AG09319 (cell line): ENCODE results near the gene PPCS.
A peak's percentile ranks its signal among the peaks of the same experiment; 100 is the strongest.

Experiments
- DNase-seq: peaks from one replicate; pipeline ENCODE4 v3.0.0-alpha.2; 2010; ENCODE audit warnings: low read depth; ENCODE audit errors: extremely low read depth
- CTCF ChIP-seq: IDR thresholded peaks from 2 replicates; pipeline ENCODE4 v1.5.1; 2011; ENCODE audit warnings: low read depth, mild to moderate bottlenecking, inconsistent platforms, low read length, moderate library complexity

The PPCS gene

DNA sequence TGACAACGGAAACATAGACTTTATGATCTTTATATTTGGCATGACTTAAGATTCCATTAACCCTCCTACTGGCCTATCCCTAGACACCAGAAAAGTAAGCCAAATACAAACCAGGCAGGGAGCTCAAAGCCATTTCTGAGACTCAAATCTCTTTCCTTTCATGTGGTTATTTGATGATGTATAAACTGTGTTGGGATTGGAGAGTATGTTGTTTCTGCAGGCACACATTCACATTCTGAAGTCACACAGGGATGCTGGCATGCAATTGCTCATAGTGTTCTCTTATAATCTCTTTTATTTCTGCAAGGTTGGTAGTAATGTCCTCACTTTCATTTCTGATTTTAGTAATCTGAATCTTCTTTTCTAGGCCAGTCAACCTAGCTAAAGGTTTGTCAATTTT, 6.3 kb upstream of the PPCS start:
- no peak for DNase-seq
- TF ChIP-seq CTCF = no peak

GRCh38 chr1:42453386-42453785, 3.0 kb upstream of the PPCS start:
- DNase-seq = no peak
- TF ChIP-seq CTCF = no peak

DNA sequence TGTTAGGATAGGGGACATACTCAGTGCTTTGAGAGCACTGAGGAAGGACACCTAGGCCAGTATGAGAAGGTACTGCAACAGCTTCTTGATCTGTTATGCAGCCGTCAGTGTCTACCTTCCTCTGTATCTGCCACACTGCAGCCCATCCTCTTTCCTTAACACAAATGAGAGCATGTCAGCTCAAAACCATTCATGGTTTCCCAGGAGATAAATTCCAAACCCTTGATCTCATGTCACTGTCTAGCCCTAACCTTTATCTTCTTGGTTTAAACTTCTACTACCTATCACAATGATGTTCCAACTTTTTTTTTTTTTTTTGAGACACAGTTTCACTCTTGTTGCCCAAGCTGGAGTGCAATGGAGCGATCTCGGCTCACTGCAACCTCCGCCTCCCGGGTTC, 1.9 kb upstream of the PPCS start:
- no peak for TF ChIP-seq CTCF

GRCh38 chr1:42456754-42457089, 379 bp downstream of the PPCS start:
- DNase-seq = no peak
- no peak for TF ChIP-seq CTCF

More for the DNA sequence above, 1.9 kb upstream of the PPCS start:
- no peak for DNase-seq

- DNase-seq = no peak
- no peak for TF ChIP-seq CTCF
Observed at GRCh38 chr1:42461196-42461595, 4.9 kb downstream of the PPCS start.

- TF ChIP-seq CTCF = no peak
- DNase-seq = peak; percentile 92
Observed at GRCh38 chr1:42462828-42463763, 6.8 kb downstream of the PPCS start, which contains the start of gene CCDC30. Gene CCDC30, plus strand, starts transcription at chr1:42463286. Its CDS starts 17,266 bp downstream, at chr1:42480552.

GRCh38 chr1:42463921-42464320, 7.6 kb downstream of the PPCS start:
- TF ChIP-seq CTCF = no peak

More at GRCh38 chr1:42463921-42464320, 7.6 kb downstream of the PPCS start:
- no peak for DNase-seq
